ENCODE results near the gene CD160. TPM values are rescaled to one million over a fixed set of nuclear protein-coding genes. Genes with fewer than 3 reads are reported as not detected.

Gene CD160
- total and polyA plus RNA-seq, 8 donors, result 0.02 to 0.15 (median 0.12) TPM; not detected in 5

GRCh38 chr1:145705622-145706021 is 13.7 kb upstream of the CD160 start:
- Histone ChIP-seq H3K27ac (peak overlapping the region in 1 of 4 donors; percentile 28), H3K4me3 (no peak overlapping the region), H3K36me3 (no peaks in the 10 kb centered on the region), H3K4me1 (peaks cover 14 to 27% (median 18%) of the 10 kb centered on the region in 3 donors), H3K27me3 (no peaks in the 10 kb centered on the region), H3K9me3 (no peaks in the 10 kb centered on the region)
- DNase-seq (peak in 1 of 6 donors; percentile 1), ATAC-seq (no peak), FAIRE-seq (no peak)
- intact Hi-C loops (cut with DNase I), result no loop called here
- 84 to 89% methylated on average over 7 of the region's 7 CpGs for WGBS, 2 donors
- TF ChIP-seq CTCF (IDR thresholded peaks at IDR 0.05), result no peak

GRCh38 chr1:145706086-145706664 is 13.1 kb upstream of the CD160 start:
- Histone ChIP-seq H3K4me1 (peaks cover 19 to 27% (median 23%) of the 10 kb centered on the region in 3 donors), H3K27ac (peak overlapping the region in 2 of 4 donors; percentile 29 to 83), H3K36me3 (no peaks in the 10 kb centered on the region), H3K9me3 (no peaks in the 10 kb centered on the region), H3K4me3 (no peak overlapping the region), H3K27me3 (no peaks in the 10 kb centered on the region)
- ATAC-seq (no peak), DNase-seq (no peak), FAIRE-seq (no peak)
- intact Hi-C loops (cut with DNase I), result no loop called here
- no peak for TF ChIP-seq CTCF (IDR thresholded peaks at IDR 0.05)
- WGBS, 2 donors, result 36 to 48% methylated on average over 2 of the region's 2 CpGs

GRCh38 chr1:145707183-145707867 is 12.0 kb upstream of the CD160 start, which contains the start of gene PDZK1:
PDZK1 (minus strand) TSS chr1:145707368; CDS start chr1:145688021, 19,347 bp downstream.
- Histone ChIP-seq H3K9me3 (no peaks in the 10 kb centered on the region), H3K4me1 (peaks cover 20 to 29% (median 25%) of the 10 kb centered on the region in 3 donors), H3K27me3 (no peaks in the 10 kb centered on the region), H3K27ac (peak within 1 kb of the TSS; percentile 29 to 83 (median 62)), H3K4me3 (peak within 1 kb of the TSS in 1 of 4 donors; percentile 4), H3K36me3 (no peaks in the 10 kb centered on the region)
- peak; percentile 34 to 78 (median 61) for DNase-seq
- peak; percentile 77 to 84 (median 84) for ATAC-seq
- no peak for TF ChIP-seq CTCF (IDR thresholded peaks at IDR 0.05)
- 18 to 25% methylated on average over 9 of the region's 9 CpGs for WGBS, 2 donors
- no peak for FAIRE-seq
- intact Hi-C loops (cut with DNase I), result no loop called here

- peak overlapping the region; percentile 29 to 83 (median 62) for H3K27ac ChIP-seq
- ATAC-seq, result no peak
- DNase-seq, result peak in 1 of 6 donors; percentile 11
- no peaks in the 10 kb centered on the region for H3K36me3 ChIP-seq
- WGBS, 2 donors, result 59 to 62% methylated on average over 7 of the region's 7 CpGs
- no peak overlapping the region for H3K4me3 ChIP-seq
- no peaks in the 10 kb centered on the region for H3K9me3 ChIP-seq
- peaks cover 20 to 29% (median 25%) of the 10 kb centered on the region in 3 donors for H3K4me1 ChIP-seq
- no peak for TF ChIP-seq CTCF (IDR thresholded peaks at IDR 0.05)
- no peak for FAIRE-seq
- intact Hi-C loops (cut with DNase I), result no loop called here
- H3K27me3 ChIP-seq, result no peaks in the 10 kb centered on the region
These were observed 11.2 kb upstream of the CD160 start for GRCh38 chr1:145708063-145708462.

Measured in pancreas (tissue), 10 donors.